Ecto neural progenitor cell (in vitro differentiated cells): Measurements from ENCODE around the gene CCNY.
"Not testable (repeated sequence)": the region's sequence is repeated elsewhere in the genome, so short reads cannot be mapped to it uniquely, and the experiment has no call there.

Experiments
- DNase-seq: peaks from one replicate; pipeline ENCODE4 v3.0.0-alpha.2; 2018; ENCODE audit warnings: low spot score

The CCNY gene

GRCh38 chr10:35384265-35384868, 48.1 kb downstream of the CCNY start:
- no peak for DNase-seq

GRCh38 chr10:35386594-35387174, 50.4 kb downstream of the CCNY start:
- DNase-seq, result no peak

- no peak for DNase-seq
Measured at GRCh38 chr10:35387768-35388167, 51.5 kb downstream of the CCNY start.

GRCh38 chr10:35388197-35388596, 51.9 kb downstream of the CCNY start:
- no peak for DNase-seq

GRCh38 chr10:35388682-35389081, 52.4 kb downstream of the CCNY start:
- no peak for DNase-seq

- no peak for DNase-seq
Measured at GRCh38 chr10:35390161-35390840, 54.0 kb downstream of the CCNY start.

GRCh38 chr10:35390843-35391152, 54.5 kb downstream of the CCNY start:
- DNase-seq, result no peak

GRCh38 chr10:35391153-35391953, 55.0 kb downstream of the CCNY start:
- no peak for DNase-seq

GRCh38 chr10:35391954-35392262, 55.6 kb downstream of the CCNY start:
- DNase-seq, result no peak

GRCh38 chr10:35392482-35393228, 56.3 kb downstream of the CCNY start:
- DNase-seq, result no peak

- DNase-seq, result no peak
Measured at GRCh38 chr10:35394411-35394851, 58.1 kb downstream of the CCNY start.

- DNase-seq, result no peak
Measured at GRCh38 chr10:35394934-35395333, 58.6 kb downstream of the CCNY start.

GRCh38 chr10:35396560-35397434, 60.5 kb downstream of the CCNY start:
- DNase-seq, result no peak

- DNase-seq, result no peak
Measured at GRCh38 chr10:35397953-35398352, 61.6 kb downstream of the CCNY start.

GRCh38 chr10:35398355-35398754, 62.0 kb downstream of the CCNY start:
- DNase-seq, result no peak

- DNase-seq, result no peak
Measured at GRCh38 chr10:35398908-35399307, 62.6 kb downstream of the CCNY start.

- DNase-seq, result no peak
Measured at GRCh38 chr10:35399414-35400009, 63.2 kb downstream of the CCNY start.

GRCh38 chr10:35400595-35401268, 64.4 kb downstream of the CCNY start:
- DNase-seq, result no peak

GRCh38 chr10:35403491-35403890, 67.2 kb downstream of the CCNY start:
- DNase-seq, result not testable (repeated sequence)

GRCh38 chr10:35404077-35404476, 67.8 kb downstream of the CCNY start:
- not testable (repeated sequence) for DNase-seq
